ENCODE data around the gene MB21D2. TPM values are rescaled to one million over a fixed set of nuclear protein-coding genes. Genes with fewer than 3 reads are reported as not detected.

The MB21D2 gene
- total and polyA plus RNA-seq, 2 experiments from 2014 or later = 8.1 to 35.9 TPM

DNA sequence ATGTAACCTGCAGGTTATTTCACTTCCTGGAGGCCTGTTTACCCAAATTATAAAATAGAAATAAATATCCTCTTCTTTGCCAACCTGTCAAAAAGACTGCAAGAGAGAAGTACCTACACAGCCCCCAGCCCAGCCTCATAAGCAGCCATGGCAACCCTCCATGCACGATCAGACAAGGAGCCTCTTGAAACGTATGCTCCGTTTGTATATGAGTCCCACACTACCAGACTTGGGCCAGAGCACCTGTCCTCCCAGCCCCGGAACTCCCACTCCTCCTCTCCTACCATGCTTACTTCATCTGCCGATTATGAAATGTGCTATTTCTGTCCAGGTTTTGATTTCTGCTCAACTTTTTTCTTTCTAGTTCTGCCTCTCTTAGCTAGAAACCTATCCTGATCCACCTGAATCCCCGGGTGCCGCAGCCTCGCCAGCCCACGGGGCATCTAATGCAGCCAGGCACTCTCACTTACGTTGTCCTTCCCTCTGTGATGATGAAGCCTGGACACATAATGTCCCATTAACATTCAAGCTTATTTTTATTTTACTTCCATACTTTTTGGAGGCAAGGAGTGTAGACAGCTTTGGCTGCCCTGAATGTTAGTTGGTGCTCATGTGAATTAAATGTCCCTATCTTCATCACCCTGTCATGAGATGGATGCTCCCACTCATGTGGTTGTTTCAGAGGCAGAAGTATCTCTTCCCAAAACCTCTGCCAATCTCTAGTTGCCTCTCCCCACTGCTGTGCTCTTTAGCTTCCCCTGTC lies 73.8 kb downstream of the MB21D2 start:
- no peak overlapping the region for H3K27ac Mint-ChIP-seq
- no peaks in the 10 kb centered on the region for H3F3A ChIP-seq (replicated peaks; ENCODE audit: low read depth)
- peaks cover 58% of the 10 kb centered on the region for H3K4me1 Mint-ChIP-seq
- H3K4me2 ChIP-seq = no peak overlapping the region
- peaks cover 2% of the 10 kb centered on the region for H3K27me3 Mint-ChIP-seq (ENCODE audit: insufficient read depth, low read depth, poor library complexity)
- ATAC-seq (no peak), DNase-seq (ENCODE audit: low spot score) (no peak)
- peaks cover 40% of the 10 kb centered on the region for H4K20me1 ChIP-seq (replicated peaks; ENCODE audit: insufficient read depth)
- H3K79me2 ChIP-seq (replicated peaks; ENCODE audit: insufficient read depth) = peaks cover 99% of the 10 kb centered on the region
- H3K4me1 ChIP-seq (ENCODE audit: insufficient read depth) = peaks cover 62% of the 10 kb centered on the region
- no peak overlapping the region for H2AFZ ChIP-seq
- no peak overlapping the region for H3K4me3 Mint-ChIP-seq
- H3K27me3 ChIP-seq (ENCODE audit: insufficient read depth) = no peaks in the 10 kb centered on the region
- no peaks in the 10 kb centered on the region; the same call in 2 of the 3 replicates for H3K36me3 Mint-ChIP-seq (ENCODE audit: low read depth)
- H3K9me2 ChIP-seq (ENCODE audit: insufficient read depth) = no peaks in the 10 kb centered on the region
- H3K36me3 ChIP-seq (ENCODE audit: insufficient read depth) = no peaks in the 10 kb centered on the region
- no peak overlapping the region for H3K4me3 ChIP-seq
- TF ChIP-seq STAT1 (IDR thresholded peaks at IDR 0.05; ENCODE audit: unreplicated experiment) (no peak), CTCF (conservative IDR thresholded peaks at IDR 0.05; ENCODE audit: low read depth in 2 of 2) (no peak), ZNF114 (CRISPR knock-in tag; IDR thresholded peaks at IDR 0.05) (no peak)
- TF ChIP-seq, protein P1, sequence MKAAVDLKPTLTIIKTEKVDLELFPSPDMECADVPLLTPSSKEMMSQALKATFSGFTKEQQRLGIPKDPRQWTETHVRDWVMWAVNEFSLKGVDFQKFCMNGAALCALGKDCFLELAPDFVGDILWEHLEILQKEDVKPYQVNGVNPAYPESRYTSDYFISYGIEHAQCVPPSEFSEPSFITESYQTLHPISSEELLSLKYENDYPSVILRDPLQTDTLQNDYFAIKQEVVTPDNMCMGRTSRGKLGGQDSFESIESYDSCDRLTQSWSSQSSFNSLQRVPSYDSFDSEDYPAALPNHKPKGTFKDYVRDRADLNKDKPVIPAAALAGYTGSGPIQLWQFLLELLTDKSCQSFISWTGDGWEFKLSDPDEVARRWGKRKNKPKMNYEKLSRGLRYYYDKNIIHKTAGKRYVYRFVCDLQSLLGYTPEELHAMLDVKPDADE (IDR thresholded peaks at IDR 0.05) = no peak
- H3K9me3 Mint-ChIP-seq = no peaks in the 10 kb centered on the region
- H3K27ac ChIP-seq (ENCODE audit: low read depth) = no peak overlapping the region

DNA sequence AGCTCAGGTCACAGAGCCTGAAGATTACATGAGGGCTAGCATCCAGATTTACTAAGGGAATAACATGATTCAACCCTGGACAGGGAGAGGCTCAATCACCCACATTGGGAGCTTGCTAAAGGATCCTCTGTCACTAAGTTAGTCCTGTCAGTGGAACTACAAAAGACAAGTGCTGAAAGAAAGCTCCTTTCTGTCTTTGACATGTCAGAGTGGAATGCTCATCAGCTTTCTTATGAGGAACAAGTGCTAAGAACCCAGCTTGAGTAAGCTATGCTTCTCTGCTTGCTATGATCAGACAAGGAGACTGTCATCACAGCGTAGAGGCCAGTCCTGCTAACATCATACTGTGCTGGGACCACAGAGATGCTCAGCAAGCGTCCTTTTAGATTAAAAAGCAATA lies 74.5 kb downstream of the MB21D2 start:
- Histone ChIP-seq H3K27me3 (ENCODE audit: insufficient read depth) (no peaks in the 10 kb centered on the region), H3K79me2 (replicated peaks; ENCODE audit: insufficient read depth) (peaks cover 98% of the 10 kb centered on the region), H3K9me2 (ENCODE audit: insufficient read depth) (no peaks in the 10 kb centered on the region), H3K4me3 (no peak overlapping the region), H2AFZ (no peak overlapping the region), H3F3A (replicated peaks; ENCODE audit: low read depth) (no peaks in the 10 kb centered on the region), H3K4me1 (ENCODE audit: insufficient read depth) (peaks cover 56% of the 10 kb centered on the region), H3K27ac (ENCODE audit: low read depth) (no peak overlapping the region), H4K20me1 (replicated peaks; ENCODE audit: insufficient read depth) (peaks cover 40% of the 10 kb centered on the region), H3K36me3 (ENCODE audit: insufficient read depth) (no peaks in the 10 kb centered on the region), H3K4me2 (0 out of 2 replicates have a peak overlapping the region, but pooled peaks have one; percentile 48)
- H3K27me3 Mint-ChIP-seq (ENCODE audit: insufficient read depth, low read depth, poor library complexity) = peaks cover 2% of the 10 kb centered on the region
- no peak for TF ChIP-seq ZNF331 (CRISPR knock-in tag; IDR thresholded peaks at IDR 0.05; ENCODE audit: low read depth)
- H3K4me1 Mint-ChIP-seq = peaks cover 51% of the 10 kb centered on the region
- no peaks in the 10 kb centered on the region for H3K9me3 Mint-ChIP-seq
- H3K36me3 Mint-ChIP-seq (ENCODE audit: low read depth) = no peaks in the 10 kb centered on the region; the same call in 2 of the 3 replicates
- DNase-seq (ENCODE audit: low spot score) (no peak), ATAC-seq (no peak)
- no peak overlapping the region for H3K4me3 Mint-ChIP-seq
- H3K27ac Mint-ChIP-seq = no peak overlapping the region

DNA sequence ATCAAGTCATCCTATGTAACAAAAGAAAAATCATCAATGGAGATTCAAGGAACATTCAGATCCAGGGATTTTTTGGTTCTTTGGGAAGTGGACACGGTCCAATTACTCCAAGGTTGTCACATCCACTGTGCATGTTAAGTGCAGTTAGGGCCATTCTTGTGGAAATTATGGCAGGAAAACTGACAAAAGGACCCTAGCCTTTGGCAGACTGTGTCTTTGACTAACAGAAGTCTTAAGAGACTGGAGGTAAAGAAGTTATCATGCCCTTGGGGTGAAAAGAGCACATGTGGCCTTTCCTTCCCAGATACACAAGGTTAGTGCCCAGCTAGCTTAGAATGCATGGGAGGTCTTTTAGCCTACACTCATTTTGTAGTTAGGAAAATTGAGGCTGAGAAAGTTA lies 74.9 kb downstream of the MB21D2 start:
- Histone ChIP-seq H3K4me2 (0 out of 2 replicates have a peak overlapping the region, but pooled peaks have one; percentile 48), H3K4me3 (no peak overlapping the region), H3F3A (replicated peaks; ENCODE audit: low read depth) (no peaks in the 10 kb centered on the region), H2AFZ (no peak overlapping the region), H3K27me3 (ENCODE audit: insufficient read depth) (no peaks in the 10 kb centered on the region), H3K27ac (ENCODE audit: low read depth) (no peak overlapping the region), H3K79me2 (replicated peaks; ENCODE audit: insufficient read depth) (peaks cover 98% of the 10 kb centered on the region), H3K9me2 (ENCODE audit: insufficient read depth) (no peaks in the 10 kb centered on the region), H3K36me3 (ENCODE audit: insufficient read depth) (no peaks in the 10 kb centered on the region), H4K20me1 (replicated peaks; ENCODE audit: insufficient read depth) (peaks cover 40% of the 10 kb centered on the region), H3K4me1 (ENCODE audit: insufficient read depth) (peaks cover 52% of the 10 kb centered on the region)
- Mint-ChIP-seq H3K27ac (no peak overlapping the region), H3K4me1 (peaks cover 50% of the 10 kb centered on the region), H3K27me3 (ENCODE audit: insufficient read depth, low read depth, poor library complexity) (peaks cover 2% of the 10 kb centered on the region), H3K36me3 (ENCODE audit: low read depth) (no peaks in the 10 kb centered on the region; the same call in 2 of the 3 replicates), H3K4me3 (no peak overlapping the region), H3K9me3 (no peaks in the 10 kb centered on the region)
- no peak for DNase-seq (ENCODE audit: low spot score)
- ATAC-seq = no peak
- no peak for TF ChIP-seq JUNB (IDR thresholded peaks at IDR 0.05; ENCODE audit: unreplicated experiment)
- no peak for TF ChIP-seq CTCF (conservative IDR thresholded peaks at IDR 0.05; ENCODE audit: low read depth in 2 of 2)
- no peak for TF ChIP-seq STAT1 (IDR thresholded peaks at IDR 0.05; ENCODE audit: unreplicated experiment)
- TF ChIP-seq NANOG (IDR thresholded peaks at IDR 0.05; ENCODE audit: borderline replicate concordance) = no peak
- TF ChIP-seq REST (IDR thresholded peaks at IDR 0.05; ENCODE audit: unreplicated experiment) = no peak
- no peak for TF ChIP-seq POLR2AphosphoS5 (IDR thresholded peaks at IDR 0.05; ENCODE audit: low read depth)
- TF ChIP-seq EZH2 (IDR thresholded peaks at IDR 0.05; ENCODE audit: low read depth, unreplicated experiment) = no peak

All from GM23338 (cell line).